ENCODE results near the gene TNS4.

TNS4 gene

DNA sequence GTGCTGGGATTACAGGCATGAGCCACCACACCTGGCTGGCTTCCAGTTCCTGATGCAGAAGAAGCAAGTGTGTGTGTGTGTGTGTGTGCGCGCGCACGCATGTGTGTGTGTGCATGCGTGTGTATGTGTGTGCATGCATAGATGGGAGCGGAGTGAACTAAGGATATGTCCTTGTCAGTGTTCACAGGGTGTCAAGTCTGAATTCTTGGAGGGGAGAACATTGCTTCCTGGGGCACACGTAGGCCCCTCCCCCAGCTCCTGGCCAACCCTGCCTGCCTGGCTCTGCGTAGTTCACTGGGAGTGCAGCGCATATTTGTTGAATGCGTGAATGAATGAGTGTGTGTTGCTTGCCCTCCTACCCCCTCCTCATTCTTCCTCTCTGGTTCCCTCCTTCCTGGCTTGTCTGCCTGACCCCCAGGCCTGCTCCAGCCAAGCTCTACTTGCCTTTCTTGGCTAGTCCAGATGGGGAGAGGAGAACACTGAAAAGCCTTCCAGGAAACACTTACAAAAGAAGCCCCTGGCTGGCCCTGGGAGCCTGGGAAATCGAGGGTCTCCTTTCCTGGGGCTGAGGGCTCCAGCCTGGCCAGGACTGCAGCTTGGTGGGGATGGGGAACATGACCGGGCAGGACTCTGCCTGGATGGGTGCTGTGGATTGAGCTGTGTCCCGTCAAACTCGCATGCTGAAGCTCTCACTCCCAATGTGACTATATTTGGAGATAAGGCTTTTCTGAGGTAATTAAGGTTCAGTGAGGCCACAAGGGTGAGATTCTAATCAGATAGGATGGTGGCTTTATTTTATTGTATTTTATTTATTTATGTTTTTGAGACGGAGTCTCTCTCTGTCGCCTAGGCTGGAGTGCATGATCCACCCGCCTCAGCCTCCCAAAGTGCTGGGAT, 30.2 kb downstream of the TNS4 start:
- no peak for DNase-seq

DNA sequence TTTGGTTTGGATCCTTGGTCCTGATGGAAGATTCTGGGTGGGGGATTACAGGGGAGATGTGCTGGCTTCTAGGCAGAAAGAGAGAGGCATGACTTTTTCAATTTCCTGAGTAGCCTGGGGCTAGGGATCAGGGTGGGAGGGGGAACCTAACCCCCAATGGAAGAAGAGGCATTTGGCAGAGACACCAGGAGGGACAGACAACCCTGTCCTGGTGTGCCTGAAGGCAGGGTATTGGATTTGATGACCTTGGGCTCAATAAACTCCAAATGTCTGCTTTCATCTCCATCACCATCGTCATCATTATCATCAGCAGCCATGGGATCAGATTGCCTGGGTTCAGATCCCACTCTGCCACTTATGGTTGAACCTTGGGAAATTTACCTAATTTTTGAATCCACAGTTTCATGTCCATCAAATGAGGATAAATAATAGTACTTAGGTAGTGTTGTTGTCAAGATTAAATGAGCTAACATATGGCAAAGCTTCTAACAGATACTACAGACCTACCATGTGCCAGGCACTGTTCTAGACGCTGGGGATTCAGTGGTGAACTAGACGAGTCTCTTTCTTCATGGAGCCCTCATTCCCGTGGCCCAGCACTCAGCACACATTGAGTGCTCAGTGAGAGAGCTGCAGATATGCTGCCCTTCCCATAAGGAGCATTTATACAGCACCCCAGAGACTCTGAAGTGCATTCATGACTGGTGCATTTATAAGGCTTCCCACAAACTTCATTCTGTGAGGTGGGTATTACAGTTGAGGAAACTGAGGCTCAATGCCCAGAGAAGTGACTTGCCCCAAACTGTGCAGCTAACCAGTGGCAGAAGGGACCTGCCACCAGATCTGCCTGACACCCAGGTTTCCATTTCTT, 31.4 kb downstream of the TNS4 start:
- DNase-seq: no peak

DNA sequence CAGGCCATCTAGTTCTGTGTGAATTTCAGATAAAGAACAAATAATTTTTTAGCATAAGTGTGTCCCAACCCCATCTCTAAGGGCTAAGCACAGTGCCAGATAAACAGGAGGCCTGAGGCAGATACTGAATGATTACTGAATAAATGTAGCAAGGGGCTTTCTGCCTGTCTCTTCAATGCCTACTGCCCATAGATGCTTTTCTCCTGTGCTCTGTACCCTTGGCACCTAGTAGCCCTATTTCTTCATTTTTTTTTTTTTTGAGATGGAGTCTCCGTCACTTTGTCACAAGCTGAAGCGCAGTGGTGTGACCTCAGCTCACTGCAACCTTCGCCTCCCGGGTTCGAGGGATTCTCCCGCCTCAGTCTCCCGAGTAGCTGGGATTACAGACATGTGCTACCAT, 32.9 kb downstream of the TNS4 start:
- DNase-seq: no peak

DNA sequence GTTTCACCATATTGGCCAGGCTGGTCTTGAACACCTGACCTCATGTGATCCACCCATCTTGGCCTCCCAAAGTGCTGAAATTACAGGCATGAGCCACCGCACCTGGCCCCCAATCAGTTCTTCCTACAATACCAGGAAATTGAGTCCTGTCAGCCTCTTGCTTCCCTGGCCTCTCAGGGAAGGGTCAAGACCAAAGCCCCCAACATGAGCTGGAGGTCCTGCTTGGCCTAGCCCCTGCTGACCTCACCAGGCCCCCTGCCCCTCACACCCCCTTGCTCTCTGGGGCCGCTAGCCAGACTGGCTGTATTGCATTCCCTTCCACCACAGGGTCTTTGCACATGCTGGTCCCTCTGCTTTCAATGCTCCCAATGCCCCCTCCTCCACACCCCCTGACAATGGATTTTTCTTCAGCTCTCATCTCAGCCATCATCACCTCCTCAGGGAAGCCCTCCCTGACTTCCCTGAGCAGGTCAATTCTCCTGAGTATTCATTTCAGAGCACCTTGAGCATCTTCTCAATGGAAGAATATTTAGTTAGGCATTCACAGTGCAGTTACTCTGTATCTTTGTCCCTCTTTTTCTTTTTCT, 34.0 kb downstream of the TNS4 start:
- DNase-seq: no peak

DNA sequence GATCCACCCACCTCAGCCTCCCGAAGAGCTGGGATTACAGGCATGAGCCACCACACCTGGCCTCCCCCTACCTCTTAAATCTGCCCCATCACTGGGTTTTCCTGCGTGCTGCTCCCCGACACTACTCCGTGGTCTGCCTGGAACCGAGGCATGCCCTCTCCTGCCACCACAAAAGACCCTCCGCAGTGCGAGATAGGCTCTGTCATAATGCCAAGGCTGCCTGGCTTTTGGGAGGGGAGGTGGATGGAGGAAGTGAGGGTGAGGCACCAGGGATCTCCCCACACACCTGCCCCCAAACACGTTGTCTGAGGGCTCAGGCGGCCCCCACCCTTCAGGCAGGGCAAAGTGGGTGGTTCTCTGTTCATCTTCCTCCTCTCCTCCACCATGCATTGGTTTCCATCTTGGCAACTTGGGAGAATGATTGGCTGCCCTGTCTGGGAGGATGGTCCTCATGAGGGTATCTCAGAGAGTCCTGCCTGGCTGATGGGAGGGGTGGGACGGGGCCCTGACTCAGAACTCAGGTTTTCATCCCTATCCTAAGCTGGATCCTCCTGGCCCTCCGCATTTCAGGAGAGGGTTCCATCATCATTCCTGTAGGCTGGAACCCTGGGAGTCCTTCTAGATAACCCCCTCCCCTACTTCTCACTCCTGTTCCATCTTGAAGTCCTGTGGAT, 35.0 kb downstream of the TNS4 start:
- no peak for DNase-seq

DNA sequence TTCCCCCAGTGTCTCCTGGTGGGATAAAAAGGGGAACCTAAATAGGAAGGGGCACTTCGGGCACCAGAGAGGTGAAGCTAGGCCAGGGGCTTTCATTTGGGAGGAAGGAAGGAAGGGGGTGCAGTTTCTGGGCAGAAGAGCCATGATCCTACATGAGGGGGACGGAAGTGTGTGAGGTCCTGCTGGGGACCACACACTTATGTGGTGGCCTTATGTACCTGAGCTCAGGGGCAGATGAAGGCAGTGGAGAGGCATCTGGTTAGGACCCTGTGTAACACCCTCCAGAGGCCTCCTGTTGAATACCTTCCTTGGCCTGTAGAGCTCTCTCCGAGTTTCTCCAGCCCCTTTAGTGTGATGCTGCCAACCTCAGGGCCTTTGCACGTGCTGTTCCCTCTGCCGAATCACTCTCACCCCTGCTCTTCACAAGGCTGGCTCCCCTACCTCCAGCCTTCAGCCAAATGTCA, 37.0 kb downstream of the TNS4 start:
- DNase-seq: no peak

DNA sequence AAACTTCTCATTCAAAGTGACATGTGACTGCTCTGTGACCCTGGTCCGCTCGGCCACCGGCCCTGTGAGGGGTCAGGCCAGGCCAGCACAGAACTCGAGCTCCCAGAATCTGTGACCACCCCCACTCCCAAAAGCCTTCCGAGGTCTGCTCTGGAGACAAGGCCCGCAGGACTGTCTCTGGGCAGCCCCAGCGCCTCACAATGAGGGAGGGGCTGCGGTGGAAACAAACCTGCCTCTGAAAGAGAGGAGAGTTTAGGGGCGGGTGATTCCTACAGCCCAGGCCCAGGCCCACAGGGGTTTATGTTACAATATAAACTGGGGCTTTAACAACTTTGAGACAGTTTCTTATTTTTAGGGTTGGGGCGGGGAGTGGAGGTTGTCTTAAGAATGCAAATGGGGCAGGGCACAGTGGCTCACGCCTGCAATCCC, 38.3 kb downstream of the TNS4 start:
- no peak for DNase-seq

DNA sequence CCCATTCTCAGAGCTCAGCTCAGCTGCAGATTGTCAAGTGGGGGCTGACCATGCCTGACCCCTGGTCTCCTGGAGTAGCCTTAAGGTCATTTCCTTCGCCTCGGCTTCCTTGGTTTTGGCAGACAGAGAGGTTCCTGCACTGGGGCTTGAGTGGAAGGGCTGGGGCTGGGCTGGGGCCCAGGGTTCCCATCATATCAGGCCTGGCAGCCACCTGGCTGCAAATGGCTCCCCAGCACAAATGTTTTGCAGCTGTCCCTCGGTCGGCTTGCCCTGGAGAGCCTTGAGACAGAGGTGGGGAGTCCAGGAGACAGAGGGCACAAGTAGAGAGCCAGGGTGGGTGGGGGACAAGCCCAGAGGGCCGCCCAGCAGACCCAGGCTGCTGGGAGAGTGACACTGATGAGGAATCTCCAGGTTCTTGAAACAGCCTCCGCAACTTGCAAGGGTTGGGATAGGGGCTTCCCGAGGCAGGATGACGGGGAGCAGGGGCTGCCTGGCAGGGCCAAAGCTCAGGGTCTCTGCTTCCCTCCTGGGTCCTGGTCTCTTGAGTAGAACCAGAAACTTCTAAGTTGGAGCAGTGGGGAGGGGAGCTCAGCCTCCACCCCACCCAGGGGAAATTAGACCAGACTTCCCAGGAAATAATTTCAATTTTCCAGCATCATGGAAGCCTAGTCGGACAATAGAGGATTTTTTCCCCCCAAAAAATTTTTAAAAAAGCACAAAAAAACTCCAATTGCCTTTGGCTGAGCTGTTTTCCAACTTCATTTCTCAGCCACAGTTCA, 38.9 kb downstream of the TNS4 start:
- DNase-seq: no peak

DNA sequence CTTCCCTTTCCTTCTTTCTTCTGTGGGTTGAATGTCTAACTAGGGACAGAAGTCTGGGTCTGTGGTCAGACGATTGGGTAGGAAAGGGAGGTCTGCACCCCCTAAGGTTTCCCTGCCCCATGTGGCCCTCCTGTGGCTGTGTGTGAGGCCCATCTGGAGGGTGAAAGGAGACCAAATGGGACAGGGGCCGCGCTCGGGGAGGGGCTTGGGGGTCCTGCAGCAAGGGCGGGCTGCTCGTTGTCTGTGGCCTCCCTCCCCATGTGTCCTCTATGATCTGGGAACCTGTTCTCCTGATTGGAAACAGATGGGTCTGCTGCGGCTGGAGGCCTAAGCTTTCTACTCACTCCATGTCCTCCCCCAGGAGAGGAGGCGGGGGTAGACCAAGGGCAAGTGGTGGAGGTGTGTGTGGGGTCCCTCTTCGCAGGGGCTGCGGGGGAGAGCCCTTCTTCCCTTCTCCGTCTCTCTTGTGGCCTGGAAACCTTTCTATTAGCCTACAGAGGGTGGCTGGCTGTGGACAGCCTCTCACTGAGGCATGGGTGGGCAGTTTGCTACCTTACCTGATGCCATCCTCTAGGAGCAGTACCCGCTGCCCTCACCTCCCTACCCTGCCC, 39.6 kb downstream of the TNS4 start:
- DNase-seq: no peak

DNA sequence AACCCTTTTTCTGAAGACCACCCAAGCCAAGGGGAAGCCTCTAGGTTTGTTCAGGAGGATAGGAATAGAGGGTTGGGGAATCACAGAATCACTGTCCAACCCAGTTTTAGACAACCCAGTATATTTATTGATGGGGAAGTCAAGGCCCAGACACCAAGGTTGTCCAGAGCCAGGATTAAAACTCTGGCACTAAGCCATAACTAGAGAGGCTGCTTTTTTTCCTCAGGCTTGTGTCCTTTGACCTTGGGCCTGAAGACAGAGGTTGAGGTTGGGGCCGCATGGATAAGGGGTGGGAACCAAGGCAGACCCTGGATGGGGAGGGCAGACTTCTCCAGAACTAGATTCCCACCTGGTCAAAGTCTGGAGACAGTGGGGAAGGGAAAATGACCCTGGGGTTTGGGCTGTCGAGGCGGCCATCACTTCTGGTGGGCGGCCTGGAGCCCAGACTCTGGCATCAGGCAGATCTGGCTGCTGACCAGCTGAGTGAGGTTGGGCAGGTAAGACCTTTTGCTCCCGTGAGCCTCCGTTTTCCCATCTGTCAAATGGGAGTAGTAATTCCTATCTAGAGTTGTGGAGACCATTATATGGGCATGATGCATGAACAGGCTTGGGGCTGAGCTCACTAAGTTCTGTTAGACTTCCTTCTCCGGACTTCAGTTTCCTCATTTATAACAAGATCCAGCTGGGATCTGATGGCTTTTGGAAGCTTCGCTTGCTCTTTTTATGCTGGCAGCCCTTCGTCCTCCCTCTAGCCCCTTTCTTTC, 40.3 kb downstream of the TNS4 start:
- DNase-seq: no peak

DNA sequence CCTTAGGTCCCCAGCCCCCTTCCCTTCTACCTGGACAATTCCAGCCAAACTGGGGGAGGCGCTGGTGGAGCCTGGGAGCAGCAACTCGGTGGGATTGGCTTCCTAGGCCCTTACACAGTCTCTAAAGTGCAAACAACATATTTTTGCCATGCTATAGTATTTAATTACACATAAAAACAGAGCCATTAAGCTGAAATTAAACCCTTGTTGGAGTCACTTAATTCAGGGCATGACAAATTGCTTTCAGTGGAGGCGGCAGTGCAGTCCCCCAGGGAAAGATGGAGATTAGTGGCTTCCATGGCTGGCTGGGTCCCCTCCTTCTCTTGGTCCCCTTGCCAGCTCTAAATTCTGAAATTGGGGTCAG, 40.8 kb downstream of the TNS4 start:
- no peak for DNase-seq

DNA sequence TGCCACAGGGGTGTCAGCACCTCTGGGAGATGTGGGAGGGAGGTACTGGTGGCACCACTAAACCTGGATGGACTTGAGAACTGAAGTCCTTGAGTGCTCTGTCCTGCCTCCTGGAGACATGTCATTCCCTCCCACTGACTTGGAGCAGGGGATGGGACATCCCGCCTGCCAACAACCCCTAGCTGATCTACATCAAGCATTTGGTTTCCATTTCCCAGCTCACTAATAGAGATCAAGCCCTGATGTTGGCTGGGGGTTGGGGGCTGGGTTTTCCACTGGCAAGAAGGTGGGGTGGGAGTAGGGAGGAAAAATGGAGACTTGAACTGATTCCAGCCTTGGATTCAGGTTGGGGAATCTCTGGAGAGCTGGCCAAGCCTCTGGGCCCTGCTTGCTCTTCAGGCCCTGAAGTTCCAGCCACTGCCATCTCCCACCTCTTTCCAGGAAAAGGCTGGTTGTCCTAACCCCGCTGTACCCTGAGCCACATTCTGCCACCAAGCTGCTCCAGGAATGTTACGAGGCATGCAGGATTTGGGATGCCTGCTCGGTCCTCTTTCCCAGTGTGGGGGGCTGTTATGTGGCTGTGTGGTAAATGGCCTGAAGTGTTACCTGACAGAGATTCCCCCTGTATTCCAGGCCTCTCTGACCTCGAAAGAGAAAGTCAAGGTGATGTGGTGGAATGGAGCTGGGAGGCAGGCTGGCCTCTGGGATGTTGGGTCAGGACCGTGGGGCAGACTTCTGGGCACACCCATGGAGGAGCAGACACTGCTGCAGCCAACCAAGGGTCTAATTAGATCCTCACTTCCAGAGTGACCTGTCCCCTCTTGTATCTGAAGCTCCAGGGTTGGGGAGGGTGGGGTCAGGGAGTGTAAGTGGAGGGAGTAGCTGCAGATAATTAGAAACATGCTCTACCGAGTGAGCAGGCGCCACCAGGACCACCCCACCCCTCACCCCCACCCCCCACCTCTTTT, 41.5 kb downstream of the TNS4 start:
- no peak for DNase-seq

DNA sequence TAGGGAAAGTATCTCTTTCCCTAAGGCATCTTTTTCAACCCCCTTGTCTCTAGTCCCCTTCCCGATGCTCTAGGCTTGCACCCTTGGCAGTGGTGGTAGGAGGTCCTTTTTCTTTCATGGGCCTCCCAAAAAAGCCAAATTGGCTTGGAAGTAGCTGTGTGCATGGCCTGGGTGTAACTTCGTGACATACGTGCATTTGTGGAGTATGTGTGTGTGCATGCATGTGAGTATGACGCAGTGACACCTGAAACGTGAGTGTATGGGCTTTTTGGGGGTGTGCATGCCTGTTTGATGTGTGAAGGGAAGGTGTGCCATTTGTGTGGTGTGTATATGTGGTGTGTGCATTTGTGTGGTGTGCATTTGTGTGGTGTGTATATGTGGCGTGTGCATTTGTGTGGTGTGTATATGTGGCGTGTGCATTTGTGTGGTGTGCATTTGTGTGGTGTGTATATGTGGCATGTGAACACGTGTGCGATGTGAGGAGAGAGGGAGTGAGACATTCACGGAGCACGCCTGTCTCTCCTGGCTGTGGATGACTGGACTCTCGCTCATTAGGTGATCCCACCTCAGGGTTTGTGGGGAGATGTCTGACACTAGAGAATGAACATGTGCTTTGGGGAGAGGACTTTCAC, 42.5 kb downstream of the TNS4 start:
- DNase-seq: no peak

DNA sequence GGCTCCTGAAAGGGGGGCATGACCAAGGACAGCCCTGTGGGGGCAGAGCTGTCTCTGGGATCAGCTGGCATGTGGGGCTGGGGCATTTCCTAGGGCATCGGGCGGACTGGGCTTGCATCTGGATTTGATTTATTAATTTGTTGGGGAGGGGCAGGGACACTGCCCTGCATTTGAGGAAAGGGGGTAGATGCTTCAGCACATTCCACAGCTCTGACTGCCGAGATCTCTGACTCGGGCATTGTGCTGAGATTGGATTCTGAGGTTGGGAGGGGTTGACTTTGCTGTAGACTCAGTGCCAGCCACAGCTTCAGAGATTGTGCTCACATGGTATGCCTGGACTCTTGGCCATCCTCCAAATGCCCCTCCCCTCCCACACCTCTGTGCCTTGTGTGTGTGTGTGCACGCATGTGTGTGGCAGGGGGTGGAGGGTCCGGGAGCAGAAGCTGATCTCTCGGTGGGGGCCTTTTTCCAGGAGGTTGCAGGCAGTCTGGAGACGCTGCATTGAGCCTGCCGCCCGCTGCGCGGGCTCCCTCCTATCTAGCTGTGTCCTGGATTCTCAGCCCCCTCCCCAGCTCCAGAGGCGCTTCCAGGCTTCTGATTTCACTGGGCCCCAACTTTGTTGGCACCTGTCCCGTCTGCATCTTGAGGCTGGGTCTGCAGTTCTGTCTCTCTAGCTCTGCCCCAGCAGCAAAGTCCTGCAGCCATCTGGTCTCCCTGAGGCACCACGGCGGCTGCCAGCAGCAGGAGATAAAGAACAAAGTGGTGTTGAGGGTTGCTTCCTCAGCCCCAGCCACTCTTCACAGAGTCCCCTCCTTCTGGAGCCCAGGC, 43.2 kb downstream of the TNS4 start:
- DNase-seq: no peak

DNA sequence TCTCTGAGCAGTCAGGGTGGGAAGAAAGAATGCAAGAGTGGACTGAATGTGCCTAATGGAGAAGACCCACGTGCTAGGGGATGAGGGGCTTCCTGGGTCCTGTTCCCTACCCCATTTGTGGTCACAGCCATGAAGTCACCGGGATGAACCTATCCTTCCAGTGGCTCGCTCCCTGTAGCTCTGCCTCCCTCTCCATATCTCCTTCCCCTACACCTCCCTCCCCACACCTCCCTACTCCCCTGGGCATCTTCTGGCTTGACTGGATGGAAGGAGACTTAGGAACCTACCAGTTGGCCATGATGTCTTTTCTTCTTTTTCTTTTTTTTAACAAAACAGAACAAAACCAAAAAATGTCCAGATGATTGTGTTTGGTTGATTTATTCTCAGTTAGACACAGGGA, 44.1 kb downstream of the TNS4 start:
- no peak for DNase-seq

DNA sequence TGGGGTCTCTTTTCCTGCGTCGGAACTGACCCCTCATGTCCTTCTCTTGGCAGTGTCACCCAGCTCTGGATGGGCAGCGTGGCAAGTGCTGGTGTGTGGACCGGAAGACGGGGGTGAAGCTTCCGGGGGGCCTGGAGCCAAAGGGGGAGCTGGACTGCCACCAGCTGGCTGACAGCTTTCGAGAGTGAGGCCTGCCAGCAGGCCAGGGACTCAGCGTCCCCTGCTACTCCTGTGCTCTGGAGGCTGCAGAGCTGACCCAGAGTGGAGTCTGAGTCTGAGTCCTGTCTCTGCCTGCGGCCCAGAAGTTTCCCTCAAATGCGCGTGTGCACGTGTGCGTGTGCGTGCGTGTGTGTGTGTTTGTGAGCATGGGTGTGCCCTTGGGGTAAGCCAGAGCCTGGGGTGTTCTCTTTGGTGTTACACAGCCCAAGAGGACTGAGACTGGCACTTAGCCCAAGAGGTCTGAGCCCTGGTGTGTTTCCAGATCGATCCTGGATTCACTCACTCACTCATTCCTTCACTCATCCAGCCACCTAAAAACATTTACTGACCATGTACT, 44.9 kb downstream of the TNS4 start:
- DNase-seq: no peak

DNA sequence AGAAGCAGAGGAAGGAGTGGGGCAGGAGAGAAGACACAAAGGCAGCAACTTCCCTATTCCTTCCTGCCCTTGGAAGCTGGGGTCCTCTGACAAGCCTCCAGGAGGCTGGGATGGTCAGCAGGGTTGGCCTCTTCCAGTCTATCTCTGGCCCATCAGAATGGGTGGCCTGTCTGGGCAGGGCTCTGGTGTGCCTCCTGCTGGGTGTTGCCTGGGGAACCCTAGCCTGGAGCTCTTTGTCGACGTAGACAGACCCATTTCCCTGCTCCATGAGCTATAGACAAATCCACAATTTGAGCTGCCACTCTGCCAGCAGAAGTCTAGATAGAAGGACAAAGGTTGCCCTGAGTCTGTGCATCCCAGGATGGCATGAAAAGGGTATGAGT, 46.8 kb downstream of the TNS4 start:
- DNase-seq: no peak
